Mesodermal cell (in vitro differentiated cells): ENCODE results near the gene FBXO36.
"Not testable (repeated sequence)": the region's sequence is repeated elsewhere in the genome, so short reads cannot be mapped to it uniquely, and the experiment has no call there.

Source experiments
- H3K27ac ChIP-seq: 2 replicates; pipeline ENCODE4 v1.7.0; 2013; ENCODE audit warnings: mild to moderate bottlenecking, low read depth, low read length, moderate library complexity; ENCODE audit not compliant: severe bottlenecking
- H3K36me3 ChIP-seq: 2 replicates; pipeline ENCODE4 v1.7.1; 2013; ENCODE audit warnings: mild to moderate bottlenecking, low read length, moderate library complexity; ENCODE audit not compliant: control insufficient read depth, insufficient read depth
- H3K4me1 ChIP-seq: one replicate; pipeline ENCODE4 v1.7.1; 2013; ENCODE audit warnings: mild to moderate bottlenecking, low read length; ENCODE audit not compliant: insufficient read depth, control insufficient read depth, poor library complexity, severe bottlenecking
- H3K4me3 ChIP-seq: 2 replicates; pipeline ENCODE4 v1.7.0; 2013; ENCODE audit warnings: low read length, control low read depth, mild to moderate bottlenecking; ENCODE audit not compliant: insufficient read depth, poor library complexity, severe bottlenecking; ENCODE audit errors: extremely low read depth
- H3K9me3 ChIP-seq: 2 replicates; pipeline ENCODE4 v1.7.1; 2013; ENCODE audit warnings: mild to moderate bottlenecking, low read length, moderate library complexity; ENCODE audit not compliant: control insufficient read depth
- WGBS, 2 experiments: methylation state at CpG; one replicate each; pipeline ENCODE4 v1.1.5; 2013; ENCODE audit warnings: missing lambda C conversion rate in 2 of 2; ENCODE audit not compliant: insufficient coverage in 2 of 2; 5-methylcytosine and 5-hydroxymethylcytosine counted together

FBXO36 gene

DNA sequence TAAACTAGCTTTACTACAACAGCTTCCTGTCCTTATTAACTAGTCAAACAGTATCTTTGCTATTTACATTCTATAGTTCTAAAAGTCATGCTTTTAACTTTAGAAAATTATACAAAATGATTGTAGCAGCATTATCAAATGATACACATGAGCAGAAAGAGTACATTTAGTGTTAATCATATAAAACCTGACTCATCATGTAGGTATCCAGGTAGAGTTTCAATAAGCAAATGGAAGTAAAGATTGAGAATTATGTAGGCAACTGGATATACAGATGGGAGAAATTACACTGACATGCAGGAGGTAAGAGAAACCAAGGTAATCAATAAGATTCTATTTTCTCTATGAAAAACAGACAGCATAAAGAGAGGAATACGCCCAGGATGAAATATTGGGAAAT lies 34.3 kb upstream of the FBXO36 start:
- Histone ChIP-seq H3K4me1 (no peaks in the 10 kb centered on the region), H3K27ac (no peak overlapping the region), H3K4me3 (no peak overlapping the region), H3K9me3 (no peaks in the 10 kb centered on the region), H3K36me3 (peaks cover 31% of the 10 kb centered on the region)
- no CpG with 5 or more reads among the region's 1 CpG for WGBS, 2 experiments

DNA sequence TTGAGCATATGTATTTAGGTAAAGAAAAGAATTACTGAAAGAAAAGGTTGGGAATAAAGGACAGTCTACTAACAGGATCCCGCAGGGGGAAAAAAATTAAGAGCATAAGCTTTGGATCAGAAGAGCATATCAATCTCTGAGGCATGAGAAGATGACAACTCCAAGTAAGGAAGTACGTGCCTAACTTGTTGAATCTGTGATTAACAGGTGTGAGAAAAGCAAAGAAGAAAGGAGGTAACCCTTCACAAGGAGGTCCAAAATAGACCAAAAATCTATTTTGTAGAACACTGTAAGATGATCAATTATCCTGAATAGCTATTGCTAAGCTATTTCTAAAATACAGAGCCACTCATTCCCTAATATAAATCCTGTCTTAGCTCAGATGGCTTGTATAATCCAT lies 33.3 kb upstream of the FBXO36 start:
- no peaks in the 10 kb centered on the region for H3K4me1 ChIP-seq
- WGBS, 2 experiments, result 80 to 96% methylated on average over 2 of the region's 2 CpGs
- no peak overlapping the region for H3K27ac ChIP-seq
- no peak overlapping the region for H3K4me3 ChIP-seq
- peaks cover 32% of the 10 kb centered on the region for H3K36me3 ChIP-seq
- H3K9me3 ChIP-seq, result no peaks in the 10 kb centered on the region

GRCh38 chr2:229896857-229897256 lies 25.4 kb upstream of the FBXO36 start:
- H3K4me3 ChIP-seq, result no peak overlapping the region
- WGBS, 2 experiments, result 100% methylated on average over 1 of the region's 1 CpG; no CpG with 5 or more reads in 1 of the 2 experiments
- peaks cover 31% of the 10 kb centered on the region for H3K36me3 ChIP-seq
- H3K27ac ChIP-seq, result no peak overlapping the region
- no peaks in the 10 kb centered on the region for H3K4me1 ChIP-seq
- H3K9me3 ChIP-seq, result no peaks in the 10 kb centered on the region

DNA sequence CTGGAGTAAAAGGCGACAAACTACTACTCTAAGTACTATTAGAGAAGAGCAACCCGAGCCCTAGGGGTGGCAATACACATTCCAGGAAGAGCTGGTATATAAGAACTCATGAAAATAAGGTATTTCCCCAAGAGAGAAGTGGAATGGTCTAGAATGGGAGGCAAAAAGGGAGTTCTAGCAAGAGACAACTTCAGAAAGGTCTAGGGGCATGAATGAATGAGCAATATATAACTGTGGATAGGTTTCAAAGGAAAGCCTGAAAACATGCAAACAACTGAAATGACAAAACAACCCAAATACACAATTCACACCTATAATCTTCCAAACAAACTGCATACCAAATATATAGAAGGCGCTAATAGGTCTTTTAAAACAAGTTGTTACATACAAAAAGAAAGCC lies 22.7 kb upstream of the FBXO36 start:
- H3K4me3 ChIP-seq, result no peak overlapping the region
- no CpG with 5 or more reads among the region's 3 CpGs for WGBS, 2 experiments

GRCh38 chr2:229900012-229900411 lies 22.3 kb upstream of the FBXO36 start:
- WGBS, 2 experiments, result 100% methylated on average over 1 of the region's 3 CpGs; no CpG with 5 or more reads in 1 of the 2 experiments
- peaks cover 40% of the 10 kb centered on the region for H3K36me3 ChIP-seq
- no peaks in the 10 kb centered on the region for H3K9me3 ChIP-seq

More for the DNA sequence above, 22.7 kb upstream of the FBXO36 start:
- Histone ChIP-seq H3K36me3 (peaks cover 42% of the 10 kb centered on the region), H3K4me1 (no peaks in the 10 kb centered on the region), H3K27ac (no peak overlapping the region), H3K9me3 (no peaks in the 10 kb centered on the region)

GRCh38 chr2:229900514-229900913 lies 21.8 kb upstream of the FBXO36 start:
- H3K9me3 ChIP-seq, H3K27ac ChIP-seq, H3K4me1 ChIP-seq, H3K4me3 ChIP-seq: not testable (repeated sequence)
- WGBS, 2 experiments, result 93 to 98% methylated on average over 6 to 8 of the region's 9 CpGs
- H3K36me3 ChIP-seq, result peaks cover 40% of the 10 kb centered on the region

More at GRCh38 chr2:229900012-229900411, 22.3 kb upstream of the FBXO36 start:
- Histone ChIP-seq H3K27ac (no peak overlapping the region), H3K4me3 (no peak overlapping the region), H3K4me1 (no peaks in the 10 kb centered on the region)

DNA sequence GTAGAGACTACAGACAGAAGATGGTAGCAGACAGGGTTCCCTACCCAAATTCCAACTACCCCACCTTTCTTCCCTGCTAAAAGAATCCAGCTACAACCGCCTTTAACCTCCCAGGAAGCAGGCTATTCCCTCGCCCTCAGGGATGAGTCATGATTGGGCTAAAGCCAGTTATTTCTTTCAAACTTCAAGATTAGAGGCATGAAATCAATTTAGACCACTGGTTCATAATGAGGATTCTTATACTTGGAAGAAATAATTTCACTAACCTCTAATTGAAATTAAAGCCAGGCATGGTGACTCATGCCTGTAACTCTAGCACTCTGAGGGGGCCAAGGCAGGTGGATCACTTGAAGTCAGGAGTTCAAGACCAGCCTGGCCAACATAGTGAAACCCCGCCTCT lies 20.5 kb upstream of the FBXO36 start:
- 88% methylated on average over 1 to 3 of the region's 3 CpGs for WGBS, 2 experiments
- Histone ChIP-seq H3K4me3 (no peak overlapping the region), H3K27ac (no peak overlapping the region), H3K36me3 (peaks cover 40% of the 10 kb centered on the region), H3K4me1 (no peaks in the 10 kb centered on the region), H3K9me3 (no peaks in the 10 kb centered on the region)

GRCh38 chr2:229903037-229903436 lies 19.3 kb upstream of the FBXO36 start:
- WGBS, 2 experiments, result 78 to 84% methylated on average over 2 to 3 of the region's 3 CpGs
- Histone ChIP-seq H3K4me3 (no peak overlapping the region), H3K27ac (no peak overlapping the region), H3K9me3 (no peaks in the 10 kb centered on the region), H3K36me3 (peaks cover 51% of the 10 kb centered on the region), H3K4me1 (no peaks in the 10 kb centered on the region)

DNA sequence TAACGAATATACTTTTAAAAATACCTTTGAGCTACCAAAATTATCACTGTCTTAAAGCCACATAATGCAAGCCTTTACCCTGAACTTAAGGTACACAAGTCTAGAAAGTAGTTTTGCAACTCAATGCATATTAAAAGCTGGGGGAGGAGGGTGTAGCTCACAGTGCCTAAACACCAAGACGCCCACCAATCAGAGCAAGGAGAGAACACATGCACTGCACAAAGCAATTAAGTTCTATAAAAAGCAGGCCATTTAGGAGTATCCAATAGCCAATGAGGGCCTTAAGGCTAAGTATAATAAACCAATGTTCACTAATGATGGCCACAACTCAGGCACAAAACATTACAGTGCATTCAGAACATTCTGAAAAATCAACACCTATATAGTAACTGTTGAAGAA lies 16.7 kb upstream of the FBXO36 start:
- H3K4me3 ChIP-seq, result no peak overlapping the region
- peaks cover 56% of the 10 kb centered on the region for H3K36me3 ChIP-seq
- H3K9me3 ChIP-seq, result no peaks in the 10 kb centered on the region
- no peak overlapping the region for H3K27ac ChIP-seq
- no peaks in the 10 kb centered on the region for H3K4me1 ChIP-seq
- WGBS, 2 experiments, result 100% methylated on average over 1 of the region's 2 CpGs; no CpG with 5 or more reads in 1 of the 2 experiments

DNA sequence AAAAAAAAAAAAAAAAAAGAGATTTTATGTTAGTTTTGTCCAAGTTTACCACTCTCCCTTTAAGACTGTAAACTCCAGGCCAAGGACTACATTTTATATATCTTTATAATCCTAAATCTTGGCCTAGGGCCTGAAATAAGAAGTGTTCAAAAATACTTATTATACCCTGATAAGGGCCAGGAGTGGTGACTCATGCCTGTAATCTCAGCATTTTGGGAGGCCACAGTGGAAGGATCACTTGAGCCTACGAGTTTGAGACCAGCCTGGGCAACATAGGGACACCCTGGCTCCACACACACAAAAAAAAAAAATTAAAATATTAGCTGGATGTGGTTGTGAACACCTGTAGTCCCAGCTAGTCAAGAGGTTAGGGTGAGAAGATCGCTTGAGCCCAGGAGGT lies 13.2 kb upstream of the FBXO36 start:
- Histone ChIP-seq H3K4me1 (peaks cover 6% of the 10 kb centered on the region), H3K4me3 (no peak overlapping the region), H3K9me3 (no peaks in the 10 kb centered on the region), H3K27ac (no peak overlapping the region), H3K36me3 (peaks cover 40% of the 10 kb centered on the region)
- 86% methylated on average over 1 of the region's 2 CpGs; no CpG with 5 or more reads in 1 of the 2 experiments for WGBS, 2 experiments

GRCh38 chr2:229910147-229910831 lies 12.0 kb upstream of the FBXO36 start:
- peaks cover 48% of the 10 kb centered on the region for H3K36me3 ChIP-seq
- no peak overlapping the region for H3K4me3 ChIP-seq
- WGBS, 2 experiments, result no CpG with 5 or more reads among the region's 1 CpG
- H3K9me3 ChIP-seq, result no peaks in the 10 kb centered on the region
- H3K27ac ChIP-seq, result no peak overlapping the region
- peaks cover 6% of the 10 kb centered on the region for H3K4me1 ChIP-seq
